ENCODE measurements around the gene MAP3K8.

The MAP3K8 gene

DNA sequence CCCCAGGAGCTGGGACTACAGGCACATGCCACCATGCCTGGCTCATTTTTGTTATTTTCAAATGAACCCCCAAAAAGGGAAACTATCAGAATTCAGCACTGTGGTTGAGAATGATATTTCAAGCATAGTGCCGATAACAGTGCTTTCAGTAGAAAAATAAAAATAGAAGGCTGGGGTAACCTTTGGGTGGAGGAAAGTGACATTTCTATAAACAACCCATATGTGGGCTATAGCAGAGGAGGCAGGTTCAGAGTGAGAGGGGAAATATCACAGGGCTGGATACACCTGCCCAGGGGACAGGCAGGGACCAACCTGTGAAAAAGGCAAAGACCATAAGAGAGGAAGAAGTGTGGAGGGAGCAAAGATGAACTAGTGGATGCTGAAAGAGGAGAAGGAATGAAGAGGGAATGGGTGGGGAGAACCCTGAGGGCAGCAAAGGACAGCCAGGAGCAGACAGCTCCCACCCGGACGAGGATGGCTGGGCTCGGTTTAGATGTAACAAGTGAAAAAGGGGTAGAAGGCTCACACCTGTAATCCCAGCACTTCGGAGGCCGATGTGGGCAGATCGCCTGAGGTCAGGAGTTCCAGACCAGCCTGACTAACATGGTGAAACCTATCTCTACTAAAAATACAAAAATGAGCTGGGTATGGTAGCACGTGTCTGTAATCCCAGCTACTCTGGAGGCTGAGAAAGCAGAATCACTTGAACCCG, 56.5 kb downstream of the MAP3K8 start:
- H2BK120ac ChIP-seq (ENCODE audit: low read depth, low read length): no peak overlapping the region
- H3K4me1 ChIP-seq (ENCODE audit: control insufficient read depth in 2 of 2, insufficient read depth in 1 of 2, low read depth in 1 of 2, low read length in 2 of 2): peaks cover 4 to 5% of the 10 kb centered on the region in 2 donors
- H2BK12ac ChIP-seq (ENCODE audit: low read length): no peak overlapping the region
- no peaks in the 10 kb centered on the region for H3K36me3 ChIP-seq (replicated peaks in 1 of 2; ENCODE audit: control insufficient read depth in 2 of 2, insufficient read depth in 2 of 2, low read length in 2 of 2)
- H4K8ac ChIP-seq (ENCODE audit: low read depth, low read length): no peak overlapping the region
- H3K9me3 ChIP-seq (replicated peaks in 1 of 2; ENCODE audit: control insufficient read depth in 2 of 2, insufficient read depth in 1 of 2, low read depth in 1 of 2, low read length in 2 of 2): no peaks in the 10 kb centered on the region
- H3K9ac ChIP-seq (ENCODE audit: low read depth, low read length, poor library complexity): no peak overlapping the region
- no peak overlapping the region for H3K18ac ChIP-seq (ENCODE audit: low read length)
- H2AK5ac ChIP-seq (ENCODE audit: low read depth, low read length): no peak overlapping the region
- no peak overlapping the region for H3K27ac ChIP-seq (replicated peaks; ENCODE audit: low read length)
- no peak overlapping the region for H3K14ac ChIP-seq (ENCODE audit: low read length)
- H2BK5ac ChIP-seq (ENCODE audit: low read length): no peak overlapping the region
- no peak overlapping the region for H4K91ac ChIP-seq (ENCODE audit: low read depth, low read length, poor library complexity)
- H3K27me3 ChIP-seq (ENCODE audit: control insufficient read depth in 3 of 3, insufficient read depth in 3 of 3, low read depth in 1 of 3, low read length in 3 of 3): peaks cover 0 to 32% (median 0%) of the 10 kb centered on the region in 3 experiments
- no peak for DNase-seq (ENCODE audit: low spot score)
- H3K4me2 ChIP-seq (ENCODE audit: insufficient read depth, low read length, poor library complexity, severe bottlenecking): no peak overlapping the region
- no peak overlapping the region for H2AFZ ChIP-seq (ENCODE audit: low read length)
- H3K4me3 ChIP-seq (ENCODE audit: low read length in 2 of 2): no peak overlapping the region
- H3K23ac ChIP-seq (ENCODE audit: low read depth, low read length, poor library complexity): no peak overlapping the region
- no peaks in the 10 kb centered on the region for H3K79me1 ChIP-seq (ENCODE audit: low read depth, low read length)
- no peak overlapping the region for H2BK15ac ChIP-seq (ENCODE audit: low read length)
- H3K4ac ChIP-seq (ENCODE audit: low read length): no peak overlapping the region
- no CpG with 5 or more reads among the region's 9 CpGs for WGBS, 2 donors (ENCODE audit: extremely low coverage in 2 of 2, insufficient read length in 2 of 2, insufficient replicate concordance in 1 of 2)

DNA sequence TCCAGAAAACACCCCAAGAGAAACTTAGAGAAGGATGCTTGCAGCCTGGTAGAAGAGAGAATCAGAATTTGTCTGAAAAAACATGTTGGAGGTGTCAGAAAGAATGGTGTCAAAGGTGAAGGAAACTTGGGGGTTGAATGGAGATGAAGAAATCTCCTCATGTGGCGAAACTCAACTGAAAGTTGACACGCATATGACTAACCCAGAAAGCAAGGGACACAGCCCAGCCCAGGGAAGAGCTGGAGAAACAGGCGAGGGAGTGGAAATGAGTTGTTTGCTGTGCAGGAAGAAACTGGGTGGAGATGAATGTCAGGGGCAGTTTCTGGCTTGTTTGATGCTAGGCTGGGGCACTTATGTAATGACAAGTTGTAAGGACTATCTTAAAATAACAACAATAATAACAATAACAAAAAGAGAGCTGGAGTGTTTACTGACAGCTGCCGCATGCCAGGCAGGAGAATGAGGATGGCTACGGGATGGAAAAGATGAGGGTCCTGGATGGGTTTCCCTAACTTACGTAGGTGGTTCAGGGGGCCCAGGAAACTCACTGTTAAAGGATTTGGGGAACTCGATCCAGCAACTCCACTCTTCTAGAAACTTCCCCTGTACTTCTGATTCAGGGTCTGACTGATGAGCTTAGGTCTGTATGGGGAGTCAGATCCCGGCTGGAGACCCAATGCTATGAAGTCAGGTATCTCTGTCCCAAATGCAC, 57.4 kb downstream of the MAP3K8 start:
- H3K4me2 ChIP-seq (ENCODE audit: insufficient read depth, low read length, poor library complexity, severe bottlenecking): no peak overlapping the region
- H3K23ac ChIP-seq (ENCODE audit: low read depth, low read length, poor library complexity): no peak overlapping the region
- no peak overlapping the region for H3K18ac ChIP-seq (ENCODE audit: low read length)
- H3K4ac ChIP-seq (ENCODE audit: low read length): no peak overlapping the region
- H4K8ac ChIP-seq (ENCODE audit: low read depth, low read length): no peak overlapping the region
- no peak overlapping the region for H2AK5ac ChIP-seq (ENCODE audit: low read depth, low read length)
- H3K4me3 ChIP-seq (ENCODE audit: low read length in 2 of 2): no peak overlapping the region
- H3K27me3 ChIP-seq (ENCODE audit: control insufficient read depth in 3 of 3, insufficient read depth in 3 of 3, low read depth in 1 of 3, low read length in 3 of 3): peaks cover 0 to 33% (median 0%) of the 10 kb centered on the region in 3 experiments
- H2BK5ac ChIP-seq (ENCODE audit: low read length): no peak overlapping the region
- H3K14ac ChIP-seq (ENCODE audit: low read length): no peak overlapping the region
- no peak overlapping the region for H2AFZ ChIP-seq (ENCODE audit: low read length)
- no peak overlapping the region for H2BK120ac ChIP-seq (ENCODE audit: low read depth, low read length)
- H3K79me1 ChIP-seq (ENCODE audit: low read depth, low read length): no peaks in the 10 kb centered on the region
- H3K27ac ChIP-seq (replicated peaks; ENCODE audit: low read length): no peak overlapping the region
- H2BK12ac ChIP-seq (ENCODE audit: low read length): no peak overlapping the region
- WGBS, 2 donors (ENCODE audit: extremely low coverage in 2 of 2, insufficient read length in 2 of 2, insufficient replicate concordance in 1 of 2): no CpG with 5 or more reads among the region's 8 CpGs
- no peak overlapping the region for H2BK15ac ChIP-seq (ENCODE audit: low read length)
- no peak overlapping the region for H4K91ac ChIP-seq (ENCODE audit: low read depth, low read length, poor library complexity)
- no peak overlapping the region for H3K9ac ChIP-seq (ENCODE audit: low read depth, low read length, poor library complexity)
- H3K36me3 ChIP-seq (replicated peaks in 1 of 2; ENCODE audit: control insufficient read depth in 2 of 2, insufficient read depth in 2 of 2, low read length in 2 of 2): no peaks in the 10 kb centered on the region
- H3K9me3 ChIP-seq (replicated peaks in 1 of 2; ENCODE audit: control insufficient read depth in 2 of 2, insufficient read depth in 1 of 2, low read depth in 1 of 2, low read length in 2 of 2): no peaks in the 10 kb centered on the region
- peaks cover 4 to 5% of the 10 kb centered on the region in 2 donors for H3K4me1 ChIP-seq (ENCODE audit: control insufficient read depth in 2 of 2, insufficient read depth in 1 of 2, low read depth in 1 of 2, low read length in 2 of 2)
- DNase-seq (ENCODE audit: low spot score): no peak

DNA sequence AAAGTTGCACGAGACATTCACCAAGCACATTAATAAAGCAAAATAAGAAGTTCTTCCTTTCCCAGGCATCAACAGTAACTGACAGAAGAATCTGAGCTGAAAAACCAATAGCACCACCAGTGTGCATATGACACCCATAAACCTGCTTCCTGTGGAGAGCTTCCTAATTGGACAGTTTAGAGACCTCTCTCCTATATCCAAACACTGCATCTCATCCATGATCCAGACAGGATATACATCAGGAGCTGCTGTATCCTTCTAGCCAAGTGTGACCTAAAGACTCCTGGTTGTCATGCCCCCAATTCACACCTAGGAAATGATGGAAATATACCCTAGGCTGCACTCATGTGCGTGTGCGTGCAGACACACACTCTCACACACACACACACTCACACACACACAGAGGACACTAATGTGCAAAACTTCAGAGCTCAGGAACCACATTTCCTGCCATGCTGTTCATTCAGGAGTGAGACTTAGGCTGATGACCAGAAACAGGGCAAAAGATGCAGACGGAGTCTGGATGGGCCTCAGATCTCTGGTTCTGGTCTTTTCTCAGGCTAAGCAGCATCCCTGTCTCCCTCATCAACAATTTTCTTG, 58.0 kb downstream of the MAP3K8 start:
- Histone ChIP-seq H3K4me3 (ENCODE audit: low read length in 2 of 2) (no peak overlapping the region), H3K18ac (ENCODE audit: low read length) (no peak overlapping the region), H3K4me2 (ENCODE audit: insufficient read depth, low read length, poor library complexity, severe bottlenecking) (no peak overlapping the region), H3K27me3 (ENCODE audit: control insufficient read depth in 3 of 3, insufficient read depth in 3 of 3, low read depth in 1 of 3, low read length in 3 of 3) (peaks cover 0 to 35% (median 0%) of the 10 kb centered on the region in 3 experiments), H2BK15ac (ENCODE audit: low read length) (no peak overlapping the region), H2BK5ac (ENCODE audit: low read length) (no peak overlapping the region), H3K4me1 (ENCODE audit: control insufficient read depth in 2 of 2, insufficient read depth in 1 of 2, low read depth in 1 of 2, low read length in 2 of 2) (peaks cover 4 to 5% of the 10 kb centered on the region in 2 donors), H2AFZ (ENCODE audit: low read length) (no peak overlapping the region), H3K4ac (ENCODE audit: low read length) (no peak overlapping the region), H2AK5ac (ENCODE audit: low read depth, low read length) (no peak overlapping the region), H3K9ac (ENCODE audit: low read depth, low read length, poor library complexity) (no peak overlapping the region), H3K27ac (replicated peaks; ENCODE audit: low read length) (no peak overlapping the region), H2BK12ac (ENCODE audit: low read length) (no peak overlapping the region), H3K23ac (ENCODE audit: low read depth, low read length, poor library complexity) (no peak overlapping the region), H3K79me1 (ENCODE audit: low read depth, low read length) (no peaks in the 10 kb centered on the region), H2BK120ac (ENCODE audit: low read depth, low read length) (no peak overlapping the region), H4K8ac (ENCODE audit: low read depth, low read length) (no peak overlapping the region), H3K9me3 (replicated peaks in 1 of 2; ENCODE audit: control insufficient read depth in 2 of 2, insufficient read depth in 1 of 2, low read depth in 1 of 2, low read length in 2 of 2) (no peaks in the 10 kb centered on the region), H4K91ac (ENCODE audit: low read depth, low read length, poor library complexity) (no peak overlapping the region), H3K14ac (ENCODE audit: low read length) (no peak overlapping the region), H3K36me3 (replicated peaks in 1 of 2; ENCODE audit: control insufficient read depth in 2 of 2, insufficient read depth in 2 of 2, low read length in 2 of 2) (no peaks in the 10 kb centered on the region)
- DNase-seq (ENCODE audit: low spot score): no peak
- WGBS, 2 donors (ENCODE audit: extremely low coverage in 2 of 2, insufficient read length in 2 of 2, insufficient replicate concordance in 1 of 2): no CpG with 5 or more reads among the region's 4 CpGs

Data from neuronal stem cell (in vitro differentiated cells).